Measurements from ENCODE around the gene SERPINI1.
A peak's percentile ranks its signal among the peaks of the same experiment; 100 is the strongest.

The SERPINI1 gene

GRCh38 chr3:167736264-167736787 lies 805 bp downstream of the SERPINI1 start:
- FAIRE-seq: no peak

- FAIRE-seq: no peak
Observed at GRCh38 chr3:167736997-167737396, 1.5 kb downstream of the SERPINI1 start.

GRCh38 chr3:167738037-167738436 lies 2.5 kb downstream of the SERPINI1 start:
- FAIRE-seq: no peak

GRCh38 chr3:167739190-167739810 lies 3.8 kb downstream of the SERPINI1 start:
- FAIRE-seq: no peak

- FAIRE-seq: peak; percentile 14
Observed at GRCh38 chr3:167740961-167741587, 5.6 kb downstream of the SERPINI1 start.

GRCh38 chr3:167742338-167742737 lies 6.8 kb downstream of the SERPINI1 start:
- no peak for FAIRE-seq

- no peak for FAIRE-seq
Observed at GRCh38 chr3:167743799-167744198, 8.3 kb downstream of the SERPINI1 start.

- FAIRE-seq: no peak
Observed at GRCh38 chr3:167749209-167749608, 13.7 kb downstream of the SERPINI1 start.

- no peak for FAIRE-seq
Observed at GRCh38 chr3:167749728-167750127, 14.2 kb downstream of the SERPINI1 start.

- FAIRE-seq: no peak
Observed at GRCh38 chr3:167750272-167750971, 14.9 kb downstream of the SERPINI1 start.

- no peak for FAIRE-seq
Observed at GRCh38 chr3:167754049-167754448, 18.5 kb downstream of the SERPINI1 start.

GRCh38 chr3:167761302-167761701 lies 25.8 kb downstream of the SERPINI1 start:
- FAIRE-seq: no peak

GRCh38 chr3:167762296-167762695 lies 26.8 kb downstream of the SERPINI1 start:
- no peak for FAIRE-seq

GRCh38 chr3:167772992-167773391 lies 37.5 kb downstream of the SERPINI1 start:
- FAIRE-seq: no peak

GRCh38 chr3:167773584-167773983 lies 38.1 kb downstream of the SERPINI1 start:
- no peak for FAIRE-seq

GRCh38 chr3:167776066-167776685 lies 40.7 kb downstream of the SERPINI1 start:
- FAIRE-seq: no peak

- no peak for FAIRE-seq
Observed at GRCh38 chr3:167777356-167777755, 41.8 kb downstream of the SERPINI1 start.

GRCh38 chr3:167780214-167780883 lies 44.8 kb downstream of the SERPINI1 start:
- FAIRE-seq: no peak

- no peak for FAIRE-seq
Observed at GRCh38 chr3:167783781-167784180, 48.3 kb downstream of the SERPINI1 start.

- FAIRE-seq: no peak
Observed at GRCh38 chr3:167785790-167786189, 50.3 kb downstream of the SERPINI1 start.

GRCh38 chr3:167787440-167787839 lies 51.9 kb downstream of the SERPINI1 start:
- no peak for FAIRE-seq

- no peak for FAIRE-seq
Observed at GRCh38 chr3:167798443-167798842, 62.9 kb downstream of the SERPINI1 start.

- no peak for FAIRE-seq
Observed at GRCh38 chr3:167808910-167809309, 73.4 kb downstream of the SERPINI1 start.
